ENCODE measurements around the gene MAP3K2. TPM values are rescaled to one million over a fixed set of nuclear protein-coding genes. Genes with fewer than 3 reads are reported as not detected.

Gene MAP3K2
- total and polyA plus RNA-seq, 2 donors (not counting 3 experiments of a cell fraction or from before 2014, with no cell fraction given): 3.4 to 25.7 TPM

GRCh38 chr2:127255146-127255545, 132.6 kb downstream of the MAP3K2 start:
- peaks cover 2 to 19% of the 10 kb centered on the region in 2 experiments for H3K36me3 ChIP-seq (ENCODE audit: control insufficient read depth in 2 of 2, extremely low read depth in 1 of 2, insufficient read depth in 2 of 2, low read length in 2 of 2)
- H3K9me3 ChIP-seq (replicated peaks; ENCODE audit: control insufficient read depth, insufficient read depth, low read length): no peaks in the 10 kb centered on the region
- no peak for DNase-seq (ENCODE audit: low read depth, low spot score)
- no peak overlapping the region for H3K27ac ChIP-seq (ENCODE audit: insufficient read depth, low read depth, low read length)
- no peaks in the 10 kb centered on the region for H3K27me3 ChIP-seq (ENCODE audit: control insufficient read depth in 2 of 2, insufficient read depth in 2 of 2, low read length in 2 of 2)
- no peak overlapping the region for H3K4me2 ChIP-seq (ENCODE audit: insufficient read depth, low read length)
- FAIRE-seq: no peak
- BruUV-seq (replicated peaks): no TSS peak
- H4K20me1 ChIP-seq (replicated peaks; ENCODE audit: control insufficient read depth, extremely low read depth, insufficient read depth, low read length): no peaks in the 10 kb centered on the region
- TF ChIP-seq GATA2 (IDR thresholded peaks at IDR 0.05; ENCODE audit: insufficient read depth, insufficient read length, low read depth, low read length): no peak
- TF ChIP-seq POLR2A (IDR thresholded peaks at IDR 0.05; ENCODE audit: low read depth, low read length): no peak
- TF ChIP-seq MYC (IDR thresholded peaks at IDR 0.05; ENCODE audit: low read depth, low read length): no peak
- TF ChIP-seq JUN (IDR thresholded peaks at IDR 0.05; ENCODE audit: borderline replicate concordance, insufficient read depth, insufficient read length, low read depth): no peak
- TF ChIP-seq FOS (IDR thresholded peaks at IDR 0.05; ENCODE audit: borderline replicate concordance, insufficient read depth, low read length): no peak
- TF ChIP-seq MAX (IDR thresholded peaks at IDR 0.05; ENCODE audit: insufficient read depth, insufficient read length): no peak
- H3K4me3 ChIP-seq (replicated peaks in 1 of 3; ENCODE audit: insufficient read depth in 1 of 3, low read depth in 1 of 3, low read length in 3 of 3): no peak overlapping the region
- H3K4me1 ChIP-seq (ENCODE audit: control insufficient read depth, extremely low read depth, insufficient read depth, low read length): no peaks in the 10 kb centered on the region
- ChIA-PET POLR2A (no interaction called here), CTCF (no interaction called here)
- no peaks in the 10 kb centered on the region for H3K79me2 ChIP-seq (ENCODE audit: control insufficient read depth, insufficient read depth, low read length)
- H3K9ac ChIP-seq (replicated peaks; ENCODE audit: extremely low read depth, insufficient read depth, low read length): no peak overlapping the region
- no peaks in the 10 kb centered on the region for H3K9me1 ChIP-seq (replicated peaks; ENCODE audit: control insufficient read depth, extremely low read depth, insufficient read depth, low read length)
- intact Hi-C loops (cut with micrococcal nuclease): no loop called here
- dilution Hi-C loops (cut with MboI; ENCODE audit: extremely low pct_ligation_motif_present, low sequenced_read_pairs): no loop called here
- no peak overlapping the region for H2AFZ ChIP-seq (ENCODE audit: low read depth, low read length)

GRCh38 chr2:127254386-127254981, 133.3 kb downstream of the MAP3K2 start:
- dilution Hi-C loops (cut with MboI; ENCODE audit: extremely low pct_ligation_motif_present, low sequenced_read_pairs): no loop called here

More at GRCh38 chr2:127254386-127254981, 133.3 kb downstream of the MAP3K2 start:
- Histone ChIP-seq H3K36me3 (ENCODE audit: control insufficient read depth in 2 of 2, extremely low read depth in 1 of 2, insufficient read depth in 2 of 2, low read length in 2 of 2) (peaks cover 2 to 17% of the 10 kb centered on the region in 2 experiments), H3K9me1 (replicated peaks; ENCODE audit: control insufficient read depth, extremely low read depth, insufficient read depth, low read length) (no peaks in the 10 kb centered on the region), H4K20me1 (replicated peaks; ENCODE audit: control insufficient read depth, extremely low read depth, insufficient read depth, low read length) (no peaks in the 10 kb centered on the region), H3K4me3 (replicated peaks in 1 of 3; ENCODE audit: insufficient read depth in 1 of 3, low read depth in 1 of 3, low read length in 3 of 3) (no peak overlapping the region), H3K9ac (replicated peaks; ENCODE audit: extremely low read depth, insufficient read depth, low read length) (no peak overlapping the region), H3K27me3 (ENCODE audit: control insufficient read depth in 2 of 2, insufficient read depth in 2 of 2, low read length in 2 of 2) (no peaks in the 10 kb centered on the region), H3K27ac (ENCODE audit: insufficient read depth, low read depth, low read length) (no peak overlapping the region), H3K4me1 (ENCODE audit: control insufficient read depth, extremely low read depth, insufficient read depth, low read length) (no peaks in the 10 kb centered on the region), H2AFZ (ENCODE audit: low read depth, low read length) (no peak overlapping the region), H3K4me2 (ENCODE audit: insufficient read depth, low read length) (no peak overlapping the region), H3K79me2 (ENCODE audit: control insufficient read depth, insufficient read depth, low read length) (no peaks in the 10 kb centered on the region), H3K9me3 (replicated peaks; ENCODE audit: control insufficient read depth, insufficient read depth, low read length) (no peaks in the 10 kb centered on the region)
- FAIRE-seq (no peak), DNase-seq (ENCODE audit: low read depth, low spot score) (no peak)
- TF ChIP-seq MYC (IDR thresholded peaks at IDR 0.05; ENCODE audit: low read depth, low read length) (no peak), EZH2 (IDR thresholded peaks at IDR 0.05; ENCODE audit: borderline replicate concordance, low read depth, low read length, severe bottlenecking) (no peak), JUN (IDR thresholded peaks at IDR 0.05; ENCODE audit: borderline replicate concordance, insufficient read depth, insufficient read length, low read depth) (no peak), MAX (IDR thresholded peaks at IDR 0.05; ENCODE audit: insufficient read depth, insufficient read length) (no peak), POLR2AphosphoS5 (IDR thresholded peaks at IDR 0.05; ENCODE audit: insufficient read depth, low read depth, low read length) (no peak), CTCF (IDR thresholded peaks at IDR 0.05; ENCODE audit: extremely low read depth in 1 of 2, insufficient read depth in 1 of 2, low read depth in 1 of 2, low read length in 2 of 2) (no peak), POLR2A (IDR thresholded peaks at IDR 0.05; ENCODE audit: low read depth, low read length) (no peak), GATA2 (IDR thresholded peaks at IDR 0.05; ENCODE audit: insufficient read depth, insufficient read length, low read depth, low read length) (no peak), FOS (IDR thresholded peaks at IDR 0.05; ENCODE audit: borderline replicate concordance, insufficient read depth, low read length) (no peak)
- no TSS peak for BruUV-seq (replicated peaks)
- intact Hi-C loops (cut with micrococcal nuclease): no loop called here
- ChIA-PET POLR2A (no interaction called here), CTCF (interaction anchor here (0.6 kb wide), 1 partner anchor 186 kb away, joined by 7 read pairs; no protein-coding TSS in a partner anchor)
